Tibial nerve (tissue), 3 donors: ENCODE measurements around the gene DAP.

Experiments used
- CTCF ChIP-seq, 5 experiments: fragments of 200-600 bp in 3 of 5; fragments of 450-650 bp in 2 of 5; sonication (generic) in 3 of 5; IDR thresholded peaks; one replicate each; pipeline ENCODE4 v1.5.1; 2016 to 2019; ENCODE audit warnings: antibody characterized with exemption in 5 of 5, mild to moderate bottlenecking in 3 of 5, moderate library complexity in 2 of 5
- POLR2A ChIP-seq, 2 donors: fragments of 450-650 bp; IDR thresholded peaks; one replicate each; pipeline ENCODE4 v1.6.1; 2017; ENCODE audit warnings: antibody characterized with exemption in 2 of 2, mild to moderate bottlenecking in 2 of 2, moderate library complexity in 2 of 2

GRCh38 chr5:10740384-10740783 is 20.6 kb downstream of the DAP start:
- TF ChIP-seq POLR2A (IDR thresholded peaks at IDR 0.05) = no peak
- TF ChIP-seq CTCF (IDR thresholded peaks at IDR 0.05) = no peak
